Activated gamma-delta T cell treated with Interleukin-2 at 50 U/mL for 16 hours (primary cell): ENCODE results near the gene BRICD5.
A peak's percentile ranks its signal among the peaks of the same experiment; 100 is the strongest.
"Not testable (repeated sequence)": the region's sequence is repeated elsewhere in the genome, so short reads cannot be mapped to it uniquely, and the experiment has no call there.

Experiments
- DNase-seq: peaks from one replicate; pipeline ENCODE4 v3.0.0-alpha.2; 2020

Gene BRICD5

GRCh38 chr16:2213817-2214718 lies 3.4 kb upstream of the BRICD5 start:
- no peak for DNase-seq

GRCh38 chr16:2212362-2213324 lies 2.0 kb upstream of the BRICD5 start:
- no peak for DNase-seq

- no peak for DNase-seq
These were observed 1.3 kb upstream of the BRICD5 start for GRCh38 chr16:2211923-2212347.

- DNase-seq: no peak
These were observed 692 bp downstream of the BRICD5 start for GRCh38 chr16:2210009-2210332.

GRCh38 chr16:2209258-2210008 lies 1.2 kb downstream of the BRICD5 start:
- DNase-seq: no peak

- DNase-seq: no peak
These were observed 1.9 kb downstream of the BRICD5 start for GRCh38 chr16:2208772-2209171.

- no peak for DNase-seq
These were observed 2.4 kb downstream of the BRICD5 start for GRCh38 chr16:2208308-2208707.

- DNase-seq: no peak
These were observed 2.8 kb downstream of the BRICD5 start for GRCh38 chr16:2207872-2208271.

- DNase-seq: no peak
These were observed 3.8 kb downstream of the BRICD5 start for GRCh38 chr16:2206780-2207433.

- DNase-seq: no peak
These were observed 4.3 kb downstream of the BRICD5 start for GRCh38 chr16:2206420-2206779.

- DNase-seq: no peak
These were observed 4.7 kb downstream of the BRICD5 start for GRCh38 chr16:2205967-2206313.

GRCh38 chr16:2205104-2205966 lies 5.3 kb downstream of the BRICD5 start, which contains the start of gene MLST8:
MLST8 (plus strand) TSS chr16:2205454; CDS start chr16:2206086, 632 bp downstream.
- DNase-seq: peak; percentile 89

GRCh38 chr16:2204416-2205103 lies 6.1 kb downstream of the BRICD5 start:
- no peak for DNase-seq

- DNase-seq: not testable (repeated sequence)
These were observed 7.5 kb downstream of the BRICD5 start for GRCh38 chr16:2203119-2203688.

- no peak for DNase-seq
These were observed 10.3 kb downstream of the BRICD5 start for GRCh38 chr16:2200313-2200712.

GRCh38 chr16:2199621-2200139 lies 11.0 kb downstream of the BRICD5 start:
- DNase-seq: no peak

- no peak for DNase-seq
These were observed 11.6 kb downstream of the BRICD5 start for GRCh38 chr16:2199095-2199494.

- no peak for DNase-seq
These were observed 12.4 kb downstream of the BRICD5 start for GRCh38 chr16:2198283-2198682.

GRCh38 chr16:2197765-2198164 lies 12.9 kb downstream of the BRICD5 start:
- no peak for DNase-seq

GRCh38 chr16:2196981-2197511 lies 13.6 kb downstream of the BRICD5 start:
- DNase-seq: no peak
